OCI-LY7 (cell line): Measurements from ENCODE around the gene LTK.

ENCODE experiments used
- EZH2phosphoT487 ChIP-seq: fragments of 200-600 bp; sonication (generic); IDR thresholded peaks from 2 replicates; pipeline ENCODE4 v1.6.1; 2018; ENCODE audit warnings: low read depth, borderline replicate concordance, mild to moderate bottlenecking, mixed run types, antibody characterized with exemption, low read length, moderate library complexity, mixed read lengths
- TF ChIP-seq, protein P1 (sequence below): fragments of 200-600 bp; sonication (generic); conservative IDR thresholded peaks from 2 replicates; pipeline ENCODE4 v1.5.1; 2014; ENCODE audit warnings: mild to moderate bottlenecking, antibody characterized with exemption, low read length, moderate library complexity, mixed read lengths

DNA sequence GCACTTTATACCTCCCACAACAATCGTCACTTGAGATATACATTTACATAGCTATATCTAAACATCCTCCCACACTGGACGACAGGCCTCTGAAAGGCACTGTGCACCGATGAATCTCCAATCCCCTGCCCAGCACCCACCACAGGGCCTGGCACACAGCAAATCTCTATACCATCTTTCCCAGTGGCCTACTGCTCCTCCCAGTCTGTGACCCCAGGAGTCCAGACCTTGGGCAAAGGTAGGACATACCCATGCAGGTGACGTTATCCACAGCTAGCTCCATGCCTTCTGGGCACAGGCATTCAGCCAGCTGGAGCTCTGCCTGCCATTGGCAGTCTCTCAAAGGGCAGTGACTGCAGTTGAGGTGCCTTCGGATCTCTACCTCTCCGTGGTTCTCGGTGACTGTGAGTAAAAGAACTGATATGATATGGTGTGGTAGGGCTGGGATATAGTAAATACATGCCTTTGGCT is 5.8 kb downstream of the LTK start:
- TF ChIP-seq, protein P1, sequence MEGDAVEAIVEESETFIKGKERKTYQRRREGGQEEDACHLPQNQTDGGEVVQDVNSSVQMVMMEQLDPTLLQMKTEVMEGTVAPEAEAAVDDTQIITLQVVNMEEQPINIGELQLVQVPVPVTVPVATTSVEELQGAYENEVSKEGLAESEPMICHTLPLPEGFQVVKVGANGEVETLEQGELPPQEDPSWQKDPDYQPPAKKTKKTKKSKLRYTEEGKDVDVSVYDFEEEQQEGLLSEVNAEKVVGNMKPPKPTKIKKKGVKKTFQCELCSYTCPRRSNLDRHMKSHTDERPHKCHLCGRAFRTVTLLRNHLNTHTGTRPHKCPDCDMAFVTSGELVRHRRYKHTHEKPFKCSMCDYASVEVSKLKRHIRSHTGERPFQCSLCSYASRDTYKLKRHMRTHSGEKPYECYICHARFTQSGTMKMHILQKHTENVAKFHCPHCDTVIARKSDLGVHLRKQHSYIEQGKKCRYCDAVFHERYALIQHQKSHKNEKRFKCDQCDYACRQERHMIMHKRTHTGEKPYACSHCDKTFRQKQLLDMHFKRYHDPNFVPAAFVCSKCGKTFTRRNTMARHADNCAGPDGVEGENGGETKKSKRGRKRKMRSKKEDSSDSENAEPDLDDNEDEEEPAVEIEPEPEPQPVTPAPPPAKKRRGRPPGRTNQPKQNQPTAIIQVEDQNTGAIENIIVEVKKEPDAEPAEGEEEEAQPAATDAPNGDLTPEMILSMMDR: no peak
- TF ChIP-seq EZH2phosphoT487: no peak
